HEK293T (cell line): Measurements from ENCODE around the gene RSPH9.

Experiments used
- ARNT ChIP-seq: fragments of 450-650 bp; IDR thresholded peaks from 2 replicates; pipeline ENCODE4 v1.6.1; 2017; ENCODE audit warnings: mild to moderate bottlenecking
- BHLHE40 ChIP-seq: fragments of 450-650 bp; IDR thresholded peaks from 2 replicates; pipeline ENCODE4 v1.6.1; 2016; ENCODE audit warnings: mild to moderate bottlenecking, moderate library complexity, borderline replicate concordance
- CTBP1 ChIP-seq: fragments of 450-650 bp; IDR thresholded peaks from 2 replicates; pipeline ENCODE4 v1.6.1; 2016; ENCODE audit warnings: borderline replicate concordance
- ELF4 ChIP-seq: fragments of 450-650 bp; IDR thresholded peaks from 2 replicates; pipeline ENCODE4 v1.6.1; 2017; ENCODE audit warnings: antibody characterized with exemption
- FOXA1 ChIP-seq: fragments of 450-650 bp; IDR thresholded peaks from 2 replicates; pipeline ENCODE4 v1.6.1; 2016; ENCODE audit warnings: mild to moderate bottlenecking
- FOXK2 ChIP-seq: fragments of 450-650 bp; IDR thresholded peaks from 2 replicates; pipeline ENCODE4 v1.6.1; 2016; ENCODE audit warnings: mild to moderate bottlenecking
- FOXM1 ChIP-seq: fragments of 450-650 bp; IDR thresholded peaks from 2 replicates; pipeline ENCODE4 v1.6.1; 2017; ENCODE audit warnings: mild to moderate bottlenecking, borderline replicate concordance
- HDGF ChIP-seq: fragments of 450-650 bp; IDR thresholded peaks from 2 replicates; pipeline ENCODE4 v1.6.1; 2017; ENCODE audit warnings: antibody characterized with exemption, borderline replicate concordance
- LEF1 ChIP-seq: fragments of 450-650 bp; IDR thresholded peaks from 2 replicates; pipeline ENCODE4 v1.6.1; 2017; ENCODE audit warnings: mild to moderate bottlenecking, borderline replicate concordance
- NFRKB ChIP-seq: fragments of 450-650 bp; IDR thresholded peaks from 2 replicates; pipeline ENCODE4 v1.6.1; 2016; ENCODE audit warnings: mild to moderate bottlenecking, moderate library complexity
- SP1 ChIP-seq: fragments of 450-650 bp; IDR thresholded peaks from 2 replicates; pipeline ENCODE4 v1.6.1; 2017
- TARDBP ChIP-seq: fragments of 450-650 bp; IDR thresholded peaks from 2 replicates; pipeline ENCODE4 v1.6.1; 2016
- ZNF384 ChIP-seq: fragments of 450-650 bp; IDR thresholded peaks from 2 replicates; pipeline ENCODE4 v1.6.1; 2016

DNA sequence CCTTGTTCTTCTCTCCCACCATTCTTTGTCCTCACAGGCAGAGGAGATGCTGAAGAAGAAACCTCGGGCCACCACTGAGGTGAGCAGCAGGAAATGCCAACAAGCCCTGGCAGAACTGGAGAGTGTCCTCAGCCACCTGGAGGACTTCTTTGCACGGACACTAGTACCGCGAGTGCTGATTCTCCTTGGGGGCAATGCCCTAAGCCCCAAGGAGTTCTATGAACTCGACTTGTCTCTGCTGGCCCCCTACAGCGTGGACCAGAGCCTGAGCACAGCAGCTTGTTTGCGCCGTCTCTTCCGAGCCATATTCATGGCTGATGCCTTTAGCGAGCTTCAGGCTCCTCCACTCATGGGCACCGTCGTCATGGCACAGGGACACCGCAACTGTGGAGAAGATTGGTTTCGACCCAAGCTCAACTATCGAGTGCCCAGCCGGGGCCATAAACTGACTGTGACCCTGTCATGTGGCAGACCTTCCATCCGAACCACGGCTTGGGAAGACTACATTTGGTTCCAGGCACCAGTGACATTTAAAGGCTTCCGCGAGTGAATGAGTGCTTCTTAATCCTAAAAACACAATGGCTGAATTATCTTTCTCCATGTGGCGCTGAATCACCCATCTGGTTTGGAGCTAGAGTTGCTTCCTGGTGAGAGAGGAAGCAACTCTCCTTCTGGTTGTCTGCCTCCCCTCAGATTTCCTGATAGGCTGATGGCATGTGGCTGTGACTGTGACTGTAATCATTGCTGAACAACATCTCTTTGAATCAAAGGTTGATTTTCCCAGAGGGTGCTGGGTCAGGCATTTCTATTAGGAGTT is 4.6 kb upstream of the RSPH9 start:
- TF ChIP-seq SP1 (no peak), FOXA1 (no peak), HDGF (no peak), NFRKB (no peak), ARNT (no peak), FOXK2 (no peak), TARDBP (no peak), FOXM1 (no peak), BHLHE40 (no peak), ELF4 (no peak), ZNF384 (no peak), CTBP1 (no peak), LEF1 (no peak)
